G401.6 (cell line): ENCODE results near the gene RORC.

ENCODE experiments used
- FAIRE-seq: peaks from 2 replicates; lab custom pipeline; 2012; peaks lifted over from hg19 to GRCh38; lab: Jason Lieb, UNC

Gene RORC

GRCh38 chr1:151825751-151826660 is 5.6 kb downstream of the RORC start:
- no peak for FAIRE-seq

- FAIRE-seq, result no peak
Measured at GRCh38 chr1:151825204-151825603, 6.4 kb downstream of the RORC start.

- FAIRE-seq, result no peak
Measured at GRCh38 chr1:151823175-151823574, 8.4 kb downstream of the RORC start.

GRCh38 chr1:151822404-151822803 is 9.2 kb downstream of the RORC start:
- no peak for FAIRE-seq

GRCh38 chr1:151820940-151821339 is 10.7 kb downstream of the RORC start:
- FAIRE-seq, result no peak

- FAIRE-seq, result no peak
Measured at GRCh38 chr1:151819976-151820623, 11.5 kb downstream of the RORC start.

GRCh38 chr1:151819227-151819835 is 12.3 kb downstream of the RORC start:
- no peak for FAIRE-seq

GRCh38 chr1:151817353-151817730 is 14.3 kb downstream of the RORC start:
- no peak for FAIRE-seq

GRCh38 chr1:151816548-151817352 is 14.9 kb downstream of the RORC start:
- no peak for FAIRE-seq

GRCh38 chr1:151815716-151816327 is 15.8 kb downstream of the RORC start:
- no peak for FAIRE-seq

- no peak for FAIRE-seq
Measured at GRCh38 chr1:151814971-151815545, 16.5 kb downstream of the RORC start.

GRCh38 chr1:151814426-151814825 is 17.2 kb downstream of the RORC start:
- FAIRE-seq, result no peak

GRCh38 chr1:151813271-151813977 is 18.2 kb downstream of the RORC start:
- no peak for FAIRE-seq

- FAIRE-seq, result no peak
Measured at GRCh38 chr1:151811181-151811580, 20.4 kb downstream of the RORC start.

GRCh38 chr1:151809985-151810556 is 21.5 kb downstream of the RORC start:
- FAIRE-seq, result no peak

GRCh38 chr1:151809290-151809984 is 22.2 kb downstream of the RORC start:
- no peak for FAIRE-seq

- no peak for FAIRE-seq
Measured at GRCh38 chr1:151807766-151808165, 23.8 kb downstream of the RORC start.

GRCh38 chr1:151807131-151807530 is 24.5 kb downstream of the RORC start:
- FAIRE-seq, result no peak

GRCh38 chr1:151806170-151806569 is 25.4 kb downstream of the RORC start:
- FAIRE-seq, result no peak
